IMR-90 (cell line): ENCODE data around the gene CEACAM6. TPM values are rescaled to one million over a fixed set of nuclear protein-coding genes. Genes with fewer than 3 reads are reported as not detected.

Source experiments
- ATAC-seq: fragments of 200-7000 bp; cut with Tn5 transposase; 2 replicates; pipeline ENCODE4 v1.9.1; 2020; ENCODE audit warnings: low read depth, mild to moderate bottlenecking, moderate library complexity
- BruUV-seq: library from RNA; stranded (reverse); fragments of 400-500 nt; replicated peaks from 2 replicates; lab custom pipeline; 2021; lab: Mats Ljungman, UMichigan
- CTCF ChIA-PET: fragments of 300-600 bp; formaldehyde crosslinking; extraction: SDS; loops from one replicate; lab custom pipeline; 2021; ENCODE audit warnings: antibody characterized with exemption; lab: Yijun Ruan, JAX
- POLR2A ChIA-PET: fragments of 300-600 bp; sonication (Branson Sonifier 250); formaldehyde crosslinking; loops from one replicate; lab custom pipeline; 2022; ENCODE audit warnings: antibody characterized with exemption; ENCODE audit not compliant: unreplicated experiment; lab: Charles Lee
- DNase-seq: peaks from one replicate; pipeline ENCODE4 v3.0.0; 2013
- H2AFZ ChIP-seq: replicated peaks from 2 replicates; pipeline ENCODE3; 2013; ENCODE audit warnings: low read length, mild to moderate bottlenecking; ENCODE audit not compliant: poor library complexity
- H2AK5ac ChIP-seq: 2 replicates; pipeline ENCODE4 v1.6.1; 2013; ENCODE audit warnings: low read depth, low read length, inconsistent platforms
- H2AK9ac ChIP-seq: replicated peaks from 2 replicates; pipeline ENCODE3; 2013; ENCODE audit warnings: mild to moderate bottlenecking, low read depth, low read length, moderate library complexity; ENCODE audit not compliant: poor library complexity
- H2BK120ac ChIP-seq: 2 replicates; pipeline ENCODE4 v1.6.1; 2013; ENCODE audit warnings: low read depth, low read length, inconsistent platforms
- H2BK15ac ChIP-seq: 3 replicates; pipeline ENCODE4 v1.6.1; 2013; ENCODE audit warnings: low read depth, low read length, inconsistent platforms
- H2BK20ac ChIP-seq: 2 replicates; pipeline ENCODE4 v1.6.1; 2013; ENCODE audit warnings: low read depth, mild to moderate bottlenecking, inconsistent platforms, low read length, moderate library complexity
- H2BK5ac ChIP-seq: 2 replicates; pipeline ENCODE4 v1.6.1; 2013; ENCODE audit warnings: mild to moderate bottlenecking, low read depth, low read length, inconsistent platforms; ENCODE audit not compliant: poor library complexity, severe bottlenecking
- H3K14ac ChIP-seq: replicated peaks from 2 replicates; pipeline ENCODE4 v1.6.1; 2013; ENCODE audit warnings: low read depth, low read length, inconsistent platforms
- H3K18ac ChIP-seq: 2 replicates; pipeline ENCODE4 v1.6.1; 2013; ENCODE audit warnings: low read depth, low read length, control low read depth
- H3K23ac ChIP-seq: 2 replicates; pipeline ENCODE4 v1.6.1; 2013; ENCODE audit warnings: low read depth, low read length, inconsistent platforms
- H3K27ac ChIP-seq: 2 replicates; pipeline ENCODE4 v1.5.1; 2013; ENCODE audit warnings: mild to moderate bottlenecking, control low read depth, low read length; ENCODE audit not compliant: insufficient read depth
- H3K27me3 ChIP-seq: 2 replicates; pipeline ENCODE4 v1.6.1; 2013; ENCODE audit warnings: low read length; ENCODE audit not compliant: control insufficient read depth, insufficient read depth
- H3K36me3 ChIP-seq: 2 replicates; pipeline ENCODE4 v1.6.1; 2013; ENCODE audit warnings: low read length, mixed read lengths; ENCODE audit not compliant: control insufficient read depth, insufficient read depth
- H3K4ac ChIP-seq: 2 replicates; pipeline ENCODE4 v1.6.1; 2013; ENCODE audit warnings: low read depth, low read length, inconsistent platforms
- H3K4me1 ChIP-seq: 2 replicates; pipeline ENCODE4 v1.6.1; 2013; ENCODE audit warnings: low read length, mixed read lengths; ENCODE audit not compliant: control insufficient read depth, insufficient read depth
- H3K4me2 ChIP-seq: 2 replicates; pipeline ENCODE4 v1.6.1; 2013; ENCODE audit warnings: low read depth, mild to moderate bottlenecking, control low read depth, low read length, moderate library complexity
- H3K4me3 ChIP-seq: 2 replicates; pipeline ENCODE4 v1.5.1; 2013; ENCODE audit warnings: low read depth, mild to moderate bottlenecking, control low read depth, low read length, moderate library complexity; ENCODE audit not compliant: insufficient read depth
- H3K56ac ChIP-seq: 2 replicates; pipeline ENCODE4 v1.6.1; 2013; ENCODE audit warnings: low read length, inconsistent platforms; ENCODE audit not compliant: insufficient read depth; ENCODE audit errors: extremely low read depth
- H3K79me1 ChIP-seq, 2 experiments: 2 replicates each; pipeline ENCODE4 v1.6.1; 2013; ENCODE audit warnings: low read length in 2 of 2, inconsistent platforms in 1 of 2, low read depth in 1 of 2
- H3K9ac ChIP-seq: 2 replicates; pipeline ENCODE4 v1.6.1; 2013; ENCODE audit warnings: low read depth, low read length, control low read depth
- H3K9me1 ChIP-seq: 2 replicates; pipeline ENCODE4 v1.6.1; 2013; ENCODE audit warnings: low read length, inconsistent platforms; ENCODE audit not compliant: insufficient read depth
- H3K9me3 ChIP-seq: 2 replicates; pipeline ENCODE4 v1.6.1; 2013; ENCODE audit warnings: low read length; ENCODE audit not compliant: control insufficient read depth, insufficient read depth
- H4K20me1 ChIP-seq: 2 replicates; pipeline ENCODE4 v1.6.1; 2013; ENCODE audit warnings: low read length, inconsistent platforms; ENCODE audit not compliant: insufficient read depth
- H4K5ac ChIP-seq: 2 replicates; pipeline ENCODE4 v1.6.1; 2013; ENCODE audit warnings: mild to moderate bottlenecking, low read depth, low read length, control low read depth
- H4K8ac ChIP-seq, 2 experiments: 2 replicates each; pipeline ENCODE4 v1.6.1; 2013; ENCODE audit warnings: low read depth in 2 of 2, low read length in 2 of 2, control low read depth in 1 of 2, inconsistent platforms in 1 of 2
- H4K91ac ChIP-seq: 2 replicates; pipeline ENCODE4 v1.6.1; 2013; ENCODE audit warnings: low read depth, low read length, inconsistent platforms; ENCODE audit not compliant: insufficient read depth
- MAFK ChIP-seq: IDR thresholded peaks from 2 replicates; pipeline ENCODE4 v1.6.1; 2012; ENCODE audit warnings: low read depth, low read length, improper control_type of control experiment
- RAD21 ChIP-seq: IDR thresholded peaks from 2 replicates; pipeline ENCODE4 v1.6.1; 2012; ENCODE audit warnings: low read length, improper control_type of control experiment
- SMC3 ChIP-seq: fragments of 150-350 bp; IDR thresholded peaks from 2 replicates; pipeline ENCODE4 v1.6.1; 2016; ENCODE audit warnings: low read depth, mild to moderate bottlenecking, antibody characterized with exemption, low read length, moderate library complexity
- WGBS, 2 experiments: methylation state at CpG; one replicate each; pipeline versions ENCODE4 v1.1.5 to v1.1.7; 2013; ENCODE audit warnings: missing lambda C conversion rate in 2 of 2; ENCODE audit not compliant: insufficient read length in 1 of 2; ENCODE audit errors: extremely low coverage in 2 of 2; 5-methylcytosine and 5-hydroxymethylcytosine counted together
- dilution Hi-C: fragments of 300-500 bp; cut with HindIII; formaldehyde crosslinking; loops from one replicate; pipeline ENCODE4 v1.14.3; 2018; ENCODE audit warnings: low sequenced_read_pairs; ENCODE audit not compliant: unreplicated experiment
- in situ Hi-C: fragments of 300-500 bp; cut with MboI; formaldehyde crosslinking; loops from 3 replicates; pipeline ENCODE4 v1.14.3; 2019; ENCODE audit warnings: low sequenced_read_pairs, inconsistent platforms, mixed read lengths
- intact Hi-C: fragments of 100-400 bp; cut with micrococcal nuclease; formaldehyde crosslinking; loops from 2 replicates; pipeline ENCODE4 v1.10.0; 2022
- polyA plus RNA-seq, 3 experiments: library from polyadenylated mRNA; depleted of rRNA; stranded (reverse); fragments of >200 nt; gene quantifications; 2 replicates each; pipeline ENCODE4 v1.2.3, GENCODE V29; 2012; ENCODE audit warnings: low replicate concordance in 1 of 3
- total RNA-seq: library from RNA; depleted of rRNA; stranded (reverse); fragments of >200 nt; gene quantifications from 2 replicates; pipeline ENCODE4 v1.2.3, GENCODE V29; 2012
- TF ChIP-seq, protein P1 (sequence below): conservative IDR thresholded peaks from 2 replicates; pipeline ENCODE4 v1.5.1; 2012; ENCODE audit warnings: mild to moderate bottlenecking, low read depth, low read length, improper control_type of control experiment

Gene CEACAM6
- total and polyA plus RNA-seq, 2 of the 4 experiments (the other 2 are of a cell fraction), result not detected

DNA sequence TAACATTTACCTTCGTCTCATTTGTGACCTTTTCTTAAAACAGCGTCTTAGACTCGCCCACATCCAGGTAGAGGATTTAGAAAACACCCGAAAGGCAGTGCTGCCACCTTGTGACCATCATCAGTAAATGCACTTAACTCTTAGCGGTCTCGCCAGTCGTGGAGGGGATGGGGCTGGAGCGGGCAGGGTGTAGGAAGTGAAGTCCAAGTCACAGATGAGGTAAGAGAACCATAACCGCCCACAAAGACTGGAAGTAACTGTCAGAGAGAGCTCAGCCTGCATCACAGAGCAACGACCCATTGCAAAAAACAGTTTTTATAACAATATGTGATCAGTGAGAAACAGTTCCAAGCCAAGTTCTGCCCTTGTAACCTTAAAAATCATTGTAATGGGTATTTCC is 30.3 kb downstream of the CEACAM6 start:
- Histone ChIP-seq H3K9me1 (no peaks in the 10 kb centered on the region), H3K79me1 (no peaks in the 10 kb centered on the region), H2BK5ac (no peak overlapping the region), H3K14ac (no peak overlapping the region), H4K20me1 (no peaks in the 10 kb centered on the region), H2AK9ac (no peak overlapping the region), H2AK5ac (no peak overlapping the region), H4K91ac (no peak overlapping the region), H2AFZ (no peak overlapping the region), H3K27ac (no peak overlapping the region), H3K4me1 (no peaks in the 10 kb centered on the region), H3K27me3 (peaks cover 5% of the 10 kb centered on the region), H2BK120ac (no peak overlapping the region), H2BK15ac (no peak overlapping the region), H3K23ac (no peak overlapping the region), H3K4me3 (no peak overlapping the region), H3K18ac (no peak overlapping the region), H3K36me3 (no peaks in the 10 kb centered on the region), H3K4me2 (no peak overlapping the region), H4K5ac (no peak overlapping the region), H4K8ac (no peak overlapping the region), H3K9ac (no peak overlapping the region), H3K56ac (no peak overlapping the region), H3K9me3 (no peaks in the 10 kb centered on the region), H3K4ac (no peak overlapping the region), H2BK20ac (no peak overlapping the region)
- intact Hi-C loops (no loop called here), dilution Hi-C loops (no loop called here), in situ Hi-C loops (no loop called here)
- POLR2A ChIA-PET, result no interaction called here
- TF ChIP-seq MAFK, result no peak
- TF ChIP-seq RAD21, result peak; percentile 45
- peak; percentile 15; the same call in 1 of the 2 replicates for TF ChIP-seq SMC3
- TF ChIP-seq, protein P1, sequence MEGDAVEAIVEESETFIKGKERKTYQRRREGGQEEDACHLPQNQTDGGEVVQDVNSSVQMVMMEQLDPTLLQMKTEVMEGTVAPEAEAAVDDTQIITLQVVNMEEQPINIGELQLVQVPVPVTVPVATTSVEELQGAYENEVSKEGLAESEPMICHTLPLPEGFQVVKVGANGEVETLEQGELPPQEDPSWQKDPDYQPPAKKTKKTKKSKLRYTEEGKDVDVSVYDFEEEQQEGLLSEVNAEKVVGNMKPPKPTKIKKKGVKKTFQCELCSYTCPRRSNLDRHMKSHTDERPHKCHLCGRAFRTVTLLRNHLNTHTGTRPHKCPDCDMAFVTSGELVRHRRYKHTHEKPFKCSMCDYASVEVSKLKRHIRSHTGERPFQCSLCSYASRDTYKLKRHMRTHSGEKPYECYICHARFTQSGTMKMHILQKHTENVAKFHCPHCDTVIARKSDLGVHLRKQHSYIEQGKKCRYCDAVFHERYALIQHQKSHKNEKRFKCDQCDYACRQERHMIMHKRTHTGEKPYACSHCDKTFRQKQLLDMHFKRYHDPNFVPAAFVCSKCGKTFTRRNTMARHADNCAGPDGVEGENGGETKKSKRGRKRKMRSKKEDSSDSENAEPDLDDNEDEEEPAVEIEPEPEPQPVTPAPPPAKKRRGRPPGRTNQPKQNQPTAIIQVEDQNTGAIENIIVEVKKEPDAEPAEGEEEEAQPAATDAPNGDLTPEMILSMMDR, result peak; percentile 61
- peak; percentile 93 for ATAC-seq
- peak; percentile 65 for DNase-seq
- no TSS peak for BruUV-seq
- CTCF ChIA-PET, result interaction anchor here (1.9 kb wide), 1 partner anchor 10 kb away, joined by 11 read pairs; the partner anchor contains the start of gene CEACAM3
- WGBS, 2 experiments, result no CpG with 5 or more reads among the region's 10 CpGs
